Peyer's patch (tissue), 4 donors: Measurements from ENCODE around the gene CAMLG. TPM values are rescaled to one million over a fixed set of nuclear protein-coding genes. Genes with fewer than 3 reads are reported as not detected.

Experiments used
- DNase-seq, 3 donors: peaks; one replicate each; pipeline ENCODE4 v3.0.0-alpha.2; 2017 to 2019
- H3K27ac ChIP-seq, 4 donors: fragments of 200-600 bp; sonication (generic); one replicate each; pipeline ENCODE4 v1.5.1; 2016 to 2019
- H3K27me3 ChIP-seq, 2 donors: fragments of 200-600 bp; sonication (generic); one replicate each; pipeline ENCODE4 v1.5.1; 2019
- H3K36me3 ChIP-seq, 3 donors: fragments of 200-600 bp; sonication (generic); one replicate each; pipeline ENCODE4 v1.5.1; 2016 to 2019
- H3K4me1 ChIP-seq, 4 donors: fragments of 200-600 bp; sonication (generic); one replicate each; pipeline ENCODE4 v1.5.1; 2016 to 2019
- H3K4me3 ChIP-seq, 4 donors: fragments of 200-600 bp; sonication (generic); 1 replicate in 3 of 4; 2 replicates in 1 of 4; pipeline ENCODE4 v1.5.1; 2016 to 2019; ENCODE audit warnings: mild to moderate bottlenecking in 1 of 4
- H3K9me3 ChIP-seq, 4 donors: fragments of 200-600 bp; sonication (generic); one replicate each; pipeline ENCODE4 v1.5.1; 2016 to 2019; ENCODE audit warnings: mild to moderate bottlenecking in 1 of 4
- CTCF ChIP-seq, 6 experiments: fragments of 450-650 bp in 4 of 6; fragments of 200-600 bp in 2 of 6; sonication (generic) in 1 of 6; IDR thresholded peaks; one replicate each; pipeline ENCODE4 v1.5.1; 2017 to 2019; ENCODE audit warnings: antibody characterized with exemption in 6 of 6, mild to moderate bottlenecking in 3 of 6, moderate library complexity in 1 of 6
- POLR2A ChIP-seq, 2 donors: fragments of 450-650 bp; IDR thresholded peaks; one replicate each; pipeline ENCODE4 v1.5.1; 2017; ENCODE audit warnings: antibody characterized with exemption in 2 of 2, mild to moderate bottlenecking in 2 of 2, moderate library complexity in 2 of 2
- total RNA-seq, 4 donors: library from RNA; depleted of rRNA; stranded (reverse); fragments of >200 nt; gene quantifications; one replicate each; pipeline ENCODE4 v1.1.0, GENCODE V29; 2016

CAMLG gene
- total RNA-seq, 4 donors from 2014 or later = 15.7 to 25.6 (median 20.9) TPM

GRCh38 chr5:134724872-134725271 is 13.5 kb upstream of the CAMLG start:
- no peak overlapping the region for H3K4me3 ChIP-seq
- DNase-seq = no peak
- TF ChIP-seq POLR2A (IDR thresholded peaks at IDR 0.05) (no peak), CTCF (IDR thresholded peaks at IDR 0.05) (no peak)
- peaks cover 0 to 52% (median 0%) of the 10 kb centered on the region in 3 donors for H3K36me3 ChIP-seq
- H3K9me3 ChIP-seq = no peaks in the 10 kb centered on the region
- no peaks in the 10 kb centered on the region for H3K27me3 ChIP-seq
- H3K4me1 ChIP-seq = no peaks in the 10 kb centered on the region
- H3K27ac ChIP-seq = no peak overlapping the region

GRCh38 chr5:134732819-134733218 is 5.5 kb upstream of the CAMLG start:
- Histone ChIP-seq H3K36me3 (no peaks in the 10 kb centered on the region), H3K9me3 (no peaks in the 10 kb centered on the region), H3K4me1 (peaks cover 0 to 11% (median 0%) of the 10 kb centered on the region in 4 donors), H3K4me3 (no peak overlapping the region), H3K27ac (no peak overlapping the region), H3K27me3 (no peaks in the 10 kb centered on the region)
- DNase-seq = no peak
- TF ChIP-seq CTCF (IDR thresholded peaks at IDR 0.05) = no peak
- no peak for TF ChIP-seq POLR2A (IDR thresholded peaks at IDR 0.05)

GRCh38 chr5:134735243-134735642 is 3.1 kb upstream of the CAMLG start:
- Histone ChIP-seq H3K9me3 (no peaks in the 10 kb centered on the region), H3K4me3 (no peak overlapping the region), H3K36me3 (no peaks in the 10 kb centered on the region), H3K4me1 (peaks cover 0 to 25% (median 4%) of the 10 kb centered on the region in 4 donors), H3K27ac (no peak overlapping the region), H3K27me3 (no peaks in the 10 kb centered on the region)
- TF ChIP-seq POLR2A (IDR thresholded peaks at IDR 0.05) (no peak), CTCF (IDR thresholded peaks at IDR 0.05) (no peak)
- DNase-seq = no peak

GRCh38 chr5:134736173-134736812 is 2.1 kb upstream of the CAMLG start:
- DNase-seq = no peak
- Histone ChIP-seq H3K4me3 (no peak overlapping the region), H3K27me3 (no peaks in the 10 kb centered on the region), H3K9me3 (no peaks in the 10 kb centered on the region), H3K27ac (peak overlapping the region in 2 of 4 donors; percentile 9 to 11), H3K36me3 (peaks cover 0 to 5% (median 0%) of the 10 kb centered on the region in 3 donors), H3K4me1 (peaks cover 0 to 26% (median 4%) of the 10 kb centered on the region in 4 donors)
- TF ChIP-seq POLR2A (IDR thresholded peaks at IDR 0.05) (no peak), CTCF (IDR thresholded peaks at IDR 0.05) (no peak)

- peak in 3 of 6 experiments; percentile 13 to 44 (median 25) for TF ChIP-seq CTCF (IDR thresholded peaks at IDR 0.05)
- no peak for TF ChIP-seq POLR2A (IDR thresholded peaks at IDR 0.05)
- DNase-seq = peak in 2 of 3 donors; percentile 53 to 56
- H3K4me1 ChIP-seq = peaks cover 0 to 26% (median 4%) of the 10 kb centered on the region in 4 donors
Measured at GRCh38 chr5:134738963-134739661, 764 bp downstream of the CAMLG start.

More at GRCh38 chr5:134738963-134739661, 764 bp downstream of the CAMLG start:
- Histone ChIP-seq H3K27me3 (no peaks in the 10 kb centered on the region), H3K27ac (peak overlapping the region; percentile 87 to 93 (median 88)), H3K36me3 (peaks cover 0 to 14% (median 0%) of the 10 kb centered on the region in 3 donors), H3K4me3 (peak overlapping the region; percentile 70 to 92 (median 88)), H3K9me3 (no peaks in the 10 kb centered on the region)
